SH-SY5Y (cell line): ENCODE results near the gene OMA1.

ENCODE experiments used
- GATA2 ChIP-seq: IDR thresholded peaks from 2 replicates; pipeline ENCODE4 v1.6.1; 2011; ENCODE audit warnings: mild to moderate bottlenecking, low read depth, low read length
- GATA3 ChIP-seq: IDR thresholded peaks from 2 replicates; pipeline ENCODE4 v1.6.1; 2011; ENCODE audit warnings: low read depth, mild to moderate bottlenecking, low read length, moderate library complexity

- TF ChIP-seq GATA2 (no peak), GATA3 (no peak)
These were observed 22.1 kb downstream of the OMA1 start for GRCh38 chr1:58524353-58524945.
